H1 (cell line): ENCODE results near the gene GALK1. TPM values are rescaled to one million over a fixed set of nuclear protein-coding genes. Genes with fewer than 3 reads are reported as not detected.

Source experiments
- CTCF ChIA-PET: fragments of 300-600 bp; sonication (Branson Sonifier 250); formaldehyde crosslinking; loops from one replicate; lab custom pipeline; 2021; ENCODE audit not compliant: partially characterized antibody; lab: Charles Lee
- POLR2A ChIA-PET: fragments of 300-600 bp; sonication (Branson Sonifier 250); formaldehyde crosslinking; loops from one replicate; lab custom pipeline; 2021; ENCODE audit warnings: inconsistent platforms; ENCODE audit not compliant: partially characterized antibody; lab: Charles Lee
- DNase-seq, 2 experiments: peaks; one replicate each; pipeline versions ENCODE4 v3.0.0 to v3.0.0-alpha.2; 2010 to 2022; ENCODE audit warnings: low spot score in 2 of 2, low read depth in 1 of 2, mixed read lengths in 1 of 2
- FAIRE-seq: peaks from 2 replicates; lab custom pipeline; 2011; peaks lifted over from hg19 to GRCh38; lab: Jason Lieb, UNC
- H2AFZ ChIP-seq: 2 replicates; pipeline ENCODE4 v1.8.1; 2012; ENCODE audit warnings: low read length, inconsistent platforms
- H2AK5ac ChIP-seq: 2 replicates; pipeline ENCODE4 v1.6.1; 2013; ENCODE audit warnings: low read depth, low read length
- H2BK120ac ChIP-seq: replicated peaks from 2 replicates; pipeline ENCODE3; 2013; ENCODE audit warnings: low read depth, low read length, inconsistent platforms
- H2BK12ac ChIP-seq: 2 replicates; pipeline ENCODE4 v1.6.1; 2013; ENCODE audit warnings: low read depth, low read length
- H2BK15ac ChIP-seq: 2 replicates; pipeline ENCODE4 v1.6.1; 2013; ENCODE audit warnings: low read length
- H2BK20ac ChIP-seq: 2 replicates; pipeline ENCODE4 v1.6.1; 2013; ENCODE audit warnings: low read length
- H2BK5ac ChIP-seq: 2 replicates; pipeline ENCODE4 v1.6.1; 2013; ENCODE audit warnings: low read depth, low read length
- H3K14ac ChIP-seq: 2 replicates; pipeline ENCODE4 v1.6.1; 2013; ENCODE audit warnings: inconsistent platforms; ENCODE audit not compliant: insufficient read length
- H3K18ac ChIP-seq: 2 replicates; pipeline ENCODE4 v1.6.1; 2013; ENCODE audit warnings: low read length; ENCODE audit errors: extremely low read depth
- H3K23ac ChIP-seq: 2 replicates; pipeline ENCODE4 v1.6.1; 2013; ENCODE audit warnings: inconsistent platforms; ENCODE audit not compliant: insufficient read length
- H3K23me2 ChIP-seq: 2 replicates; pipeline ENCODE4 v1.6.1; 2013; ENCODE audit warnings: low read depth, low read length
- H3K27ac ChIP-seq: 2 replicates; pipeline ENCODE4 v1.6.1; 2011; ENCODE audit warnings: low read depth, low read length, inconsistent platforms
- H3K27me3 ChIP-seq, 4 experiments: replicated peaks in 1 of 4; 1 replicate in 1 of 4; 2 replicates in 3 of 4; pipeline versions ENCODE4 v1.6.1 to v1.8.1; 2011 to 2013; ENCODE audit warnings: low read length in 3 of 4, mild to moderate bottlenecking in 3 of 4, inconsistent platforms in 2 of 4, mixed read lengths in 2 of 4, moderate library complexity in 1 of 4; ENCODE audit not compliant: control insufficient read depth in 3 of 4, insufficient read depth in 3 of 4; ENCODE audit errors: extremely low read depth in 1 of 4
- H3K36me3 ChIP-seq, 4 experiments: 2 replicates each; pipeline versions ENCODE4 v1.6.1 to v1.8.1; 2011 to 2013; ENCODE audit warnings: mild to moderate bottlenecking in 4 of 4, low read length in 3 of 4, moderate library complexity in 2 of 4, control low read depth in 1 of 4, inconsistent platforms in 1 of 4; ENCODE audit not compliant: insufficient read depth in 4 of 4, control insufficient read depth in 2 of 4
- H3K4ac ChIP-seq: replicated peaks from 2 replicates; pipeline ENCODE3; 2013; ENCODE audit warnings: low read length, low read depth, mixed read lengths, inconsistent platforms; ENCODE audit not compliant: insufficient read length
- H3K4me1 ChIP-seq, 4 experiments: replicated peaks in 1 of 4; 1 replicate in 1 of 4; 2 replicates in 3 of 4; pipeline versions ENCODE4 v1.6.1 to v1.8.1; 2011 to 2013; ENCODE audit warnings: low read length in 3 of 4, inconsistent platforms in 2 of 4, mixed read lengths in 1 of 4; ENCODE audit not compliant: insufficient read depth in 4 of 4, control insufficient read depth in 3 of 4
- H3K4me2 ChIP-seq, 2 experiments: 2 replicates each; pipeline versions ENCODE4 v1.6.1 to v1.8.1; 2011 to 2013; ENCODE audit warnings: low read depth in 2 of 2, low read length in 2 of 2, control low read depth in 1 of 2, inconsistent platforms in 1 of 2, mild to moderate bottlenecking in 1 of 2; ENCODE audit not compliant: insufficient read depth in 1 of 2
- H3K4me3 ChIP-seq, 4 experiments: fragments of 200-600, 300-600 bp in 1 of 4; sonication (generic), shearing (Covaris generic), sonication (Bioruptor Twin) in 1 of 4; 2 replicates each; pipeline versions ENCODE4 v1.5.1 to v1.8.1; 2011 to 2016; ENCODE audit warnings: low read length in 4 of 4, low read depth in 3 of 4, control low read depth in 2 of 4, inconsistent platforms in 2 of 4, mild to moderate bottlenecking in 2 of 4, mixed read lengths in 1 of 4, moderate library complexity in 1 of 4; ENCODE audit not compliant: insufficient read depth in 2 of 4; ENCODE audit errors: extremely low read depth in 1 of 4
- H3K56ac ChIP-seq: replicated peaks from 2 replicates; pipeline ENCODE3; 2013; ENCODE audit warnings: low read depth, mild to moderate bottlenecking, mixed read lengths, low read length, inconsistent platforms; ENCODE audit not compliant: insufficient read length
- H3K79me1 ChIP-seq: 2 replicates; pipeline ENCODE4 v1.6.1; 2013; ENCODE audit warnings: low read depth, low read length, control low read depth
- H3K79me2 ChIP-seq, 2 experiments: 2 replicates each; pipeline versions ENCODE4 v1.6.1 to v1.8.1; 2012 to 2013; ENCODE audit warnings: low read length in 2 of 2, mild to moderate bottlenecking in 2 of 2, inconsistent platforms in 1 of 2; ENCODE audit not compliant: insufficient read depth in 2 of 2, control insufficient read depth in 1 of 2
- H3K9ac ChIP-seq, 4 experiments: replicated peaks in 1 of 4; 1 replicate in 1 of 4; 2 replicates in 3 of 4; pipeline versions ENCODE4 v1.6.1 to v1.8.1; 2011 to 2013; ENCODE audit warnings: low read depth in 3 of 4, low read length in 3 of 4, control low read depth in 2 of 4, mild to moderate bottlenecking in 2 of 4, moderate library complexity in 2 of 4, inconsistent platforms in 1 of 4; ENCODE audit errors: extremely low read depth in 1 of 4
- H3K9me3 ChIP-seq, 2 experiments: 2 replicates each; pipeline versions ENCODE4 v1.6.1 to v1.8.1; 2012 to 2013; ENCODE audit warnings: mild to moderate bottlenecking in 2 of 2, moderate library complexity in 2 of 2, control low read depth in 1 of 2, inconsistent platforms in 1 of 2, low read depth in 1 of 2, low read length in 1 of 2, mixed read lengths in 1 of 2; ENCODE audit not compliant: insufficient read depth in 2 of 2
- H4K20me1 ChIP-seq, 2 experiments: replicated peaks in 1 of 2; 2 replicates each; pipeline versions ENCODE3 to v1.8.1; 2011 to 2013; ENCODE audit warnings: inconsistent platforms in 2 of 2, low read length in 2 of 2, mild to moderate bottlenecking in 1 of 2; ENCODE audit not compliant: insufficient read depth in 2 of 2, control insufficient read depth in 1 of 2
- H4K5ac ChIP-seq: 2 replicates; pipeline ENCODE4 v1.6.1; 2013; ENCODE audit warnings: low read length, low read depth, mixed read lengths, inconsistent platforms; ENCODE audit not compliant: insufficient read length
- H4K8ac ChIP-seq: 2 replicates; pipeline ENCODE4 v1.8.0; 2013; ENCODE audit warnings: mild to moderate bottlenecking, moderate library complexity, low read length, inconsistent platforms; ENCODE audit not compliant: insufficient read depth; ENCODE audit errors: extremely low read depth
- H4K91ac ChIP-seq: replicated peaks from 2 replicates; pipeline ENCODE3; 2013; ENCODE audit warnings: low read length, mixed read lengths, inconsistent platforms; ENCODE audit not compliant: insufficient read length
- ATF3 ChIP-seq: IDR thresholded peaks from 2 replicates; pipeline ENCODE4 v1.6.1; 2011; ENCODE audit warnings: low read depth, mild to moderate bottlenecking, low read length; ENCODE audit not compliant: insufficient read depth
- CHD1 ChIP-seq: IDR thresholded peaks from 2 replicates; pipeline ENCODE4 v1.6.1; 2012; ENCODE audit warnings: low read depth, low read length, improper control_type of control experiment
- FOSL1 ChIP-seq: IDR thresholded peaks from 2 replicates; pipeline ENCODE4 v1.6.1; 2011; ENCODE audit warnings: mild to moderate bottlenecking, low read depth, low read length, moderate library complexity; ENCODE audit not compliant: insufficient read depth
- GTF2F1 ChIP-seq: IDR thresholded peaks from 2 replicates; pipeline ENCODE4 v1.6.1; 2012; ENCODE audit warnings: low read depth, low read length, improper control_type of control experiment, borderline replicate concordance
- NRF1 ChIP-seq: IDR thresholded peaks from 2 replicates; pipeline ENCODE4 v1.6.1; 2011; ENCODE audit warnings: mild to moderate bottlenecking, low read depth, low read length, improper control_type of control experiment
- PHF8 ChIP-seq: fragments of 200-600 bp; sonication (generic); conservative IDR thresholded peaks from 2 replicates; pipeline ENCODE4 v1.7.1; 2012; ENCODE audit warnings: low read depth, mild to moderate bottlenecking, inconsistent platforms, low read length, moderate library complexity
- POLR2AphosphoS5 ChIP-seq: IDR thresholded peaks from 2 replicates; pipeline ENCODE4 v1.6.1; 2011; ENCODE audit warnings: low read depth, low read length
- RAD21 ChIP-seq, 2 experiments: IDR thresholded peaks in 1 of 2; conservative IDR thresholded peaks in 1 of 2; 2 replicates each; pipeline ENCODE4 v1.6.1; 2011; ENCODE audit warnings: low read depth in 2 of 2, low read length in 2 of 2, improper control_type of control experiment in 1 of 2, inconsistent platforms in 1 of 2, mild to moderate bottlenecking in 1 of 2, moderate library complexity in 1 of 2
- SIN3A ChIP-seq, 2 experiments: IDR thresholded peaks in 1 of 2; conservative IDR thresholded peaks in 1 of 2; 2 replicates each; pipeline ENCODE4 v1.6.1; 2011 to 2012; ENCODE audit warnings: low read length in 2 of 2, improper control_type of control experiment in 1 of 2, low read depth in 1 of 2, mild to moderate bottlenecking in 1 of 2
- USF2 ChIP-seq: IDR thresholded peaks from 2 replicates; pipeline ENCODE4 v1.6.1; 2011; ENCODE audit warnings: low read length, improper control_type of control experiment
- YY1 ChIP-seq: IDR thresholded peaks from 2 replicates; pipeline ENCODE4 v1.6.1; 2011; ENCODE audit warnings: low read depth, mild to moderate bottlenecking, low read length
- whole genome bisulfite sequencing, 2 experiments: shearing (Covaris generic) in 1 of 2; methylation state at CpG; one replicate each; pipeline versions ENCODE4 v1.1.6 to v1.1.7; 2013 to 2015; ENCODE audit warnings: low lambda C conversion rate in 2 of 2, mixed read lengths in 2 of 2, inconsistent platforms in 1 of 2, low coverage in 1 of 2, missing lambda C conversion rate in 1 of 2; ENCODE audit not compliant: insufficient replicate concordance in 2 of 2, insufficient coverage in 1 of 2, insufficient read length in 1 of 2; ENCODE audit errors: extremely low coverage in 1 of 2, missing lambda C conversion rate in 1 of 2; 5-methylcytosine and 5-hydroxymethylcytosine counted together
- polyA plus RNA-seq, 7 experiments: library from polyadenylated mRNA; depleted of rRNA in 3 of 7; stranded (reverse) in 5 of 7; unstranded in 2 of 7; fragments of >200 nt in 5 of 7; fragments of 200-250 nt in 2 of 7; gene quantifications; 1 replicate in 5 of 7; 2 replicates in 1 of 7; 4 replicates in 1 of 7; pipeline versions ENCODE4 v1.2.1 to v1.2.3, GENCODE V29; 2011 to 2013; ENCODE audit warnings: missing spikeins in 2 of 7, mixed read lengths in 2 of 7
- total RNA-seq: library from RNA; stranded (reverse); fragmentation: NEBNext Ultra II Directional; extraction: Animal tissue kit (Norgen Biotek cat#: 25700); gene quantifications from 2 replicates; pipeline ENCODE4 v1.2.1, GENCODE V29; 2021

The GALK1 gene
- total and polyA plus RNA-seq, 2 of the 8 experiments (the other 6 are each of a cell fraction or from before 2014, with no cell fraction given) = 34.1 to 47.9 TPM

GRCh38 chr17:75742337-75742736, 22.7 kb downstream of the GALK1 start:
- H3K4me1 ChIP-seq = no peaks in the 10 kb centered on the region
- TF ChIP-seq FOSL1 = no peak
- no peak for TF ChIP-seq POLR2AphosphoS5
- TF ChIP-seq CHD1 = no peak
- TF ChIP-seq NRF1 = no peak
- TF ChIP-seq ATF3 = no peak
- no peak for TF ChIP-seq SIN3A (conservative IDR thresholded peaks at IDR 0.05 in 1 of 2, IDR thresholded peaks at IDR 0.05 in 1 of 2; ENCODE audit: low read depth in 1 of 2, low read length in 2 of 2)
- TF ChIP-seq USF2 = no peak
- TF ChIP-seq PHF8 = no peak
- no peak for TF ChIP-seq YY1
- no peak for TF ChIP-seq RAD21 (IDR thresholded peaks at IDR 0.05 in 1 of 2, conservative IDR thresholded peaks at IDR 0.05 in 1 of 2; ENCODE audit: low read depth in 2 of 2, low read length in 2 of 2)
- no peak for TF ChIP-seq GTF2F1

More at GRCh38 chr17:75742337-75742736, 22.7 kb downstream of the GALK1 start:
- DNase-seq = no peak
- no peak overlapping the region for H2AFZ ChIP-seq
- no peak overlapping the region for H3K9ac ChIP-seq
- ChIA-PET CTCF (interaction anchor here (0.6 to 12.3 kb wide), 10 partner anchors 11 to 536 kb away, joined by 3 to 312 read pairs (median 4); partner anchors contain the start of gene SMIM5), POLR2A (interaction anchor here (0.6 to 1.7 kb wide), 2 partner anchors 11 to 38 kb away, joined by 3 read pairs; no protein-coding TSS in a partner anchor)
- H2BK120ac ChIP-seq = no peak overlapping the region
- H3K36me3 ChIP-seq = no peaks in the 10 kb centered on the region
- no peaks in the 10 kb centered on the region for H3K9me3 ChIP-seq
- no peak overlapping the region for H3K18ac ChIP-seq
- H4K5ac ChIP-seq = no peak overlapping the region
- no peak overlapping the region for H3K27ac ChIP-seq
- H2AK5ac ChIP-seq = no peak overlapping the region
- H2BK20ac ChIP-seq = no peak overlapping the region
- H4K20me1 ChIP-seq = peaks cover 0 to 2% of the 10 kb centered on the region in 2 experiments
- no peaks in the 10 kb centered on the region for H3K23me2 ChIP-seq
- H4K8ac ChIP-seq = peak overlapping the region; percentile 79
- H3K4me3 ChIP-seq = no peak overlapping the region
- H3K27me3 ChIP-seq = no peaks in the 10 kb centered on the region
- H3K56ac ChIP-seq = no peak overlapping the region
- H4K91ac ChIP-seq = no peak overlapping the region
- H3K23ac ChIP-seq = no peak overlapping the region
- no peak overlapping the region for H3K4me2 ChIP-seq
- H2BK15ac ChIP-seq = no peak overlapping the region
- no peak overlapping the region for H2BK5ac ChIP-seq
- H3K79me1 ChIP-seq = no peaks in the 10 kb centered on the region
- FAIRE-seq = no peak
- H3K4ac ChIP-seq = no peak overlapping the region
- WGBS, 2 experiments = 94% methylated on average over 25 of the region's 25 CpGs; no CpG with 5 or more reads in 1 of the 2 experiments
- H3K79me2 ChIP-seq = no peaks in the 10 kb centered on the region
- H2BK12ac ChIP-seq = no peak overlapping the region
- H3K14ac ChIP-seq = no peak overlapping the region
